ENCODE data around the gene SPAG16. TPM values are rescaled to one million over a fixed set of nuclear protein-coding genes. Genes with fewer than 3 reads are reported as not detected.

SPAG16 gene
- total RNA-seq, 1 donor from 2014 or later = 20.6 TPM

GRCh38 chr2:213934560-213934959, 650.3 kb downstream of the SPAG16 start:
- no peak for DNase-seq
- no peak overlapping the region for H3K27ac ChIP-seq (replicated peaks)
- peaks cover 4% of the 10 kb centered on the region for H3K9me3 ChIP-seq (replicated peaks)
- TF ChIP-seq CTCF (IDR thresholded peaks at IDR 0.05; ENCODE audit: borderline replicate concordance) = peak; percentile 50
- intact Hi-C loops (cut with micrococcal nuclease) = no loop called here
- H3K4me3 ChIP-seq = no peak overlapping the region
- no peaks in the 10 kb centered on the region for H3K36me3 ChIP-seq
- H3K4me1 ChIP-seq = no peaks in the 10 kb centered on the region
- no peaks in the 10 kb centered on the region for H3K27me3 ChIP-seq (ENCODE audit: low read depth)

DNA sequence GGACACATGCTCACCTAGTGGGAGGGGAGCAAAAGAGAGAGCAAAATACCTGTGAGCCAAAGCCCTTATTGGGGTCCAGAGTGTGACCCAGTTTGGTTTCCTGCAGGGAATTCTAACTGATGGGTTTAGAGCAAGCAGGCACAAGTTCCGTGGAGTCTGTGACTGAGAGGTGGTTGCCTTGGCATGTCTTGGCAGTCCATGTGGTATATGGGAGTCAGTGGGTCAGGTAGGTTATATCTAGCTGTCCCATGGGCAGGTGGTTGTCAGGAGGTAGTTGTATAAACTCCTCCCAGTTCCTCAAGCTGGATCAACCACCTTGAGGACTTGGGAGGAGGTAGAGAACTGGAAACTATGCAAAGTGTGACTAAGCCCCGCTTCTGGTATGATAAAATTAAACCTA, 673.8 kb downstream of the SPAG16 start:
- no peak for TF ChIP-seq CTCF (IDR thresholded peaks at IDR 0.05; ENCODE audit: borderline replicate concordance)
- intact Hi-C loops (cut with micrococcal nuclease) = no loop called here

GRCh38 chr2:213959589-213959988, 675.3 kb downstream of the SPAG16 start:
- Histone ChIP-seq H3K27me3 (ENCODE audit: low read depth) (no peaks in the 10 kb centered on the region), H3K9me3 (replicated peaks) (peaks cover 6% of the 10 kb centered on the region), H3K4me1 (no peaks in the 10 kb centered on the region), H3K27ac (replicated peaks) (no peak overlapping the region), H3K4me3 (no peak overlapping the region), H3K36me3 (no peaks in the 10 kb centered on the region)
- TF ChIP-seq CTCF (IDR thresholded peaks at IDR 0.05; ENCODE audit: borderline replicate concordance) = no peak
- DNase-seq = no peak
- intact Hi-C loops (cut with micrococcal nuclease) = no loop called here

More for the DNA sequence above, 673.8 kb downstream of the SPAG16 start:
- Histone ChIP-seq H3K27ac (replicated peaks) (no peak overlapping the region), H3K9me3 (replicated peaks) (peaks cover 6% of the 10 kb centered on the region), H3K27me3 (ENCODE audit: low read depth) (no peaks in the 10 kb centered on the region), H3K4me3 (no peak overlapping the region), H3K4me1 (no peaks in the 10 kb centered on the region), H3K36me3 (no peaks in the 10 kb centered on the region)
- DNase-seq = no peak

GRCh38 chr2:213971536-213971935, 687.3 kb downstream of the SPAG16 start:
- intact Hi-C loops (cut with micrococcal nuclease) = no loop called here
- Histone ChIP-seq H3K9me3 (replicated peaks) (no peaks in the 10 kb centered on the region), H3K27me3 (ENCODE audit: low read depth) (no peaks in the 10 kb centered on the region), H3K4me3 (no peak overlapping the region), H3K4me1 (no peaks in the 10 kb centered on the region), H3K36me3 (no peaks in the 10 kb centered on the region), H3K27ac (replicated peaks) (no peak overlapping the region)
- DNase-seq = no peak
- TF ChIP-seq CTCF (IDR thresholded peaks at IDR 0.05; ENCODE audit: borderline replicate concordance) = no peak

DNA sequence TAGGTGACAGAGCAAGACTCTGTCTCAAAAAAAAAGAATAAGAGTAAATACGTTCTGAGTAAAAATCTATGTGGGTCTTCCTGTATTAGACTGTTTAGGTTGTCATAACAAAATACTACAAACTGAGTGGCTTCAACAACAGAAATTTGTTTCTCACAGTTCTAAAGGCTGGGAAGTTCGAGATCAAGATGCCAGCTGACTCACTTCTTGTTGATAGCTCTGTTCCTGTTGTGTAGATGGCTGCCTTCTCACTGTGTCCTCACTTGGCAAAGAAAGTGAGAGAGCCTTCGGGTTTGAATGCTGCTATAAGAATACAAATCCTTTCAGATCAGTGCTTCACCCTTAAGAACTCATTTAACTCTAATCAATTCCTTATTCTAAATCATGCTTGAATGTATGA, 696.6 kb downstream of the SPAG16 start:
- H3K27ac ChIP-seq (replicated peaks) = no peak overlapping the region
- intact Hi-C loops (cut with micrococcal nuclease) = no loop called here
- no peak for TF ChIP-seq CTCF (IDR thresholded peaks at IDR 0.05; ENCODE audit: borderline replicate concordance)
- no peaks in the 10 kb centered on the region for H3K9me3 ChIP-seq (replicated peaks)
- DNase-seq = no peak
- no peaks in the 10 kb centered on the region for H3K4me1 ChIP-seq
- no peak overlapping the region for H3K4me3 ChIP-seq
- no peaks in the 10 kb centered on the region for H3K36me3 ChIP-seq
- H3K27me3 ChIP-seq (ENCODE audit: low read depth) = no peaks in the 10 kb centered on the region

DNA sequence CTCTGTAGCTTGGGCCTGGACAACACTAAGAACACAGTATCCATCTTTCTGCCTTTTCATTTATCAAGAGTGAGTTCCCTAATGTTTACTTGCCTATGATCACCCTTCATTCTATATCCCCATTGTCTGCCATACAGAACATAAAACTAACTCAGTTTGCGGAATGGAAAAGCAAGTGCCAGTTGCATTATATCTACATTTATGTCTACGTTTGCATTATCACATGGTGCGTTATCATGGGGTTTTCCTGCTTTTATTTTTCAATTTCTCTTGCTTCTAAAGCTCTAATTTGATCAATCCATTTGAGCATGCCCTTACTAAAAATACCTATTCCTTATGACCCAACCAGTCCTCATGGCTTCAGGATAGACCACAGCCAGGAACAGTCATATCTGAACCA, 704.9 kb downstream of the SPAG16 start:
- no peak for TF ChIP-seq CTCF (IDR thresholded peaks at IDR 0.05; ENCODE audit: borderline replicate concordance)
- Histone ChIP-seq H3K4me1 (no peaks in the 10 kb centered on the region), H3K27me3 (ENCODE audit: low read depth) (no peaks in the 10 kb centered on the region), H3K27ac (replicated peaks) (no peak overlapping the region), H3K4me3 (no peak overlapping the region), H3K36me3 (no peaks in the 10 kb centered on the region), H3K9me3 (replicated peaks) (peaks cover 5% of the 10 kb centered on the region)
- no peak for DNase-seq
- intact Hi-C loops (cut with micrococcal nuclease) = no loop called here
